ENCODE data around the gene CSNK1A1.
"Not testable (repeated sequence)": the region's sequence is repeated elsewhere in the genome, so short reads cannot be mapped to it uniquely, and the experiment has no call there.

The CSNK1A1 gene

GRCh38 chr5:149532413-149532812 is 18.8 kb downstream of the CSNK1A1 start:
- no peak for DNase-seq (ENCODE audit: low read depth in 1 of 2, low spot score in 1 of 2)

GRCh38 chr5:149529463-149529862 is 21.8 kb downstream of the CSNK1A1 start:
- no peak for DNase-seq (ENCODE audit: low read depth in 1 of 2, low spot score in 1 of 2)

- no peak for DNase-seq (ENCODE audit: low read depth in 1 of 2, low spot score in 1 of 2)
These were observed 22.8 kb downstream of the CSNK1A1 start for GRCh38 chr5:149528281-149529060.

GRCh38 chr5:149526845-149527590 is 24.2 kb downstream of the CSNK1A1 start:
- DNase-seq (ENCODE audit: low read depth in 1 of 2, low spot score in 1 of 2) = no peak

DNA sequence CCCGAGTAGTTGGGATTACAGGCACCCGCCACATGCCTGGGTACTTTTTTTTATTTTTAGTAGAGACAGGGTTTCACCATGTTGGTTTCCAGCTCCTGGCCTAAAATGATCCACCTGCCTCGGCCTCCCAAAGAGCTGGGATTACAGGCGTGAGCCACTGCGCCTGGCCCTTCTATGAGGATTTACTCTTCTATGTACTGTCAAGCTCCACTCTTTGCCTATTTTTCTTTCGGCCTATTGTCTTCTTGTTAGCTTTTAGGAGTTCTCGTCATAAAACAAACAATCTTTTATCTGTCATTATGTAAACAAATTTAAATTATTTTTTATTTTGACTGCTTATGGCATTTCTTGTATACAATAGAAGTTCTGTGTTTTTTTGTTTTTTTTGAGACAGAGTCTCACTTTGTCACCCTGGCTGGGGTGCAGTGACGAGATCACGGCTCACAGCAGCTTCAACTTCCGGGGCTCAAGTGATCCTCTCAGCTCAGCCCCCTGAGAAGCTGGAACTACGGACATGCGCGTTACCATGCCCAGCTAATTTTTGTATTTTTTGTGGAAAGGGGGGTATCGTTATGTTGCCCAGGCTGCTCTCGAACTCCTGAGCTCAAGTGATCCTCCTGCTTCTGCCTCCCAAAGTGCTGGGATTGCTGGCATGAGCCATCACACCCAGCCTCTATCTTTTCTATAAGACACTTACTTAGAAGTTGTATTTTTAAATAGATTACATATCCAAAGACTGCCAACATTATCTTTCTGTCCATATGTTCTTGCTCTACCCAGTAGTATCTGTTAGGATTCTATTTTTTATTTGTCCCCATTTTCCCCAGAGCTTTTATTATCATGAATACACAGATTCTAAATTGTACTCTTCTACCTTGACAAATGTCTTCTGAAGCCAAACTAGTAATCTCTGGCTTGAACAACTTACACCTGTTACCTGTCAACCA is 29.2 kb downstream of the CSNK1A1 start:
- DNase-seq (ENCODE audit: low read depth in 1 of 2, low spot score in 1 of 2) = no peak

- DNase-seq (ENCODE audit: low read depth in 1 of 2, low spot score in 1 of 2) = no peak
These were observed 31.6 kb downstream of the CSNK1A1 start for GRCh38 chr5:149519601-149520000.

GRCh38 chr5:149518620-149519019 is 32.6 kb downstream of the CSNK1A1 start:
- DNase-seq (ENCODE audit: low read depth in 1 of 2, low spot score in 1 of 2) = no peak

- no peak for DNase-seq (ENCODE audit: low read depth in 1 of 2, low spot score in 1 of 2)
These were observed 33.6 kb downstream of the CSNK1A1 start for GRCh38 chr5:149517461-149518122.

- DNase-seq (ENCODE audit: low read depth in 1 of 2, low spot score in 1 of 2) = no peak
These were observed 36.7 kb downstream of the CSNK1A1 start for GRCh38 chr5:149514512-149514911.

GRCh38 chr5:149513372-149513947 is 37.8 kb downstream of the CSNK1A1 start:
- DNase-seq (ENCODE audit: low read depth in 1 of 2, low spot score in 1 of 2) = not testable (repeated sequence)

DNA sequence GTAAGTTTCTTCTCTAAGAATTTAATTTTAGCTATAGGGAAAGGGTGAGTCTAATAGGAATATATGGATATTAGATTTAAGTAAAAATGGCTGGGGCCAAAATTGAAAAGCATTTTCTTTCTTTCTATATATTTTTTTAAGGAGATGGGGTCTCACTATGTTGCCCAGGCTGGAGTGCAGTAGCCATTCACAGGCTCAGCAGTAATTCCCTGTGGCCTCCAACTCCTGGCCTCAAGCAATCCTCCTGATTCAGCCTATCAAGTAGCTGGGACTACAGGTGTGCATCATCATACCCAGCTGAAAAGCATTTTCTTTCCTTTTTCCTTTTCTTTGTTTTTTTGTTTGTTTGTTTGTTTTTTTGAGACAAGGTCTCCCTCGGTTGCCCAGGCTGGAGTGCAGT is 41.1 kb downstream of the CSNK1A1 start:
- DNase-seq (ENCODE audit: low read depth in 1 of 2, low spot score in 1 of 2) = no peak

- DNase-seq (ENCODE audit: low read depth in 1 of 2, low spot score in 1 of 2) = no peak
These were observed 46.6 kb downstream of the CSNK1A1 start for GRCh38 chr5:149504677-149505076.

- DNase-seq (ENCODE audit: low read depth in 1 of 2, low spot score in 1 of 2) = no peak
These were observed 48.2 kb downstream of the CSNK1A1 start for GRCh38 chr5:149503006-149503405.

DNA sequence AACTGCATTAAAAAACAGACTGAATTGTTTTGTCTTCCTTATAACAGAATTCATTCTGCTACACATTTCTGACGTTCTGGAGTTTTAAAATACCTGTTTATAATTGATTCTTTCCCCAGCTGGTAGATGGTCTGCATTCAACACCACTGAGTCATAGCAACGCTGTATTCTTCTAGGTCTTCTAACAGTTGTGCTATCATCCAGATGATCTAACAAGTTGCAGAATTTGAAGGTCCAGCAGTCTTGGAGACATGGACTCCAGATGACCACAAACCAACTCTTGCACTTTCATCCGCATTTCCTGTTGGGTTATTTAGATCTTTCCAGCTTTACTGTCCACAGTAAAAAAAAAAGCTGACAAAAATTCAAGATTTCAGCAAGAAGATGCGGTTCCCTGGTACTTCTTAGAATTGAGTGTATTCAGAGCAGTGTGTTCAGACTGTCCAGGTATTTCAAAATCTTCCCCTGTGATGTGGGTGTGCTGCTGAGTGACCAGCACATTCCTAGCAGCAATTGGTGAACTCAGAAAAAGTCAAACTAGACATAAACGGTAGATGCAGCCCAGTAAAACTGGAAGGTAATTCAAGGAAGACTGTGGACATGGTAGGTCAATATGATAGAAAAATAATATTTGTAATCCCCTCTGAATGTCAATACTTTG is 50.2 kb downstream of the CSNK1A1 start:
- no peak for DNase-seq (ENCODE audit: low read depth in 1 of 2, low spot score in 1 of 2)

DNA sequence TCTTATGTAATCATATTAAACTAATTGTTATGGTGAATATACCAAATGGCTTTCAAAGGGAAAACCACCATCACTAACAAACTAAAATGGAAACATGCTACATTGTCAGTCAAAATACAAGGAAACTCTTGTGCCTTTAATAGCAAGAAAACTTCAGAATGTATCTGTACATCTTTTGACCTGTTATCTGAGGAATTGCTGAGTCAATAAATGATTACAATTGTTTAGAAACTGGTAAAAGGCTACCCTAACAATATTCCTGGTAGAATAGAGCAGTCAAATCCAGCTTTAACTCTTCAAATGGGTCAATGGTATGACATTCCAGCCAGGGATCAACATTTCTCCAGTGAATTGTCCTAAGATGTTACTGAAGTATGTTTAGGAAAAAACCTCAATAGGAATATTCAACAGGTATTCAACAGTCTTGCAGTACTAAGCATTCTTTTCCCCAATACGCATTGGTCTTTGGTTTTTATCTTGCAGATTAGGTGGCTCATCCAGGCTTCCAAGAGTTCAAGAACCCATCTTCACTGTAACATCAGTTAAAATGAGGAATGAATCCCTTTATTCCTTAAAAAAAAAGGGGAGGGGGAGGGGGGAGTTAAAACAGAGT is 52.4 kb downstream of the CSNK1A1 start:
- no peak for DNase-seq (ENCODE audit: low read depth in 1 of 2, low spot score in 1 of 2)

- no peak for DNase-seq (ENCODE audit: low read depth in 1 of 2, low spot score in 1 of 2)
These were observed 53.9 kb downstream of the CSNK1A1 start for GRCh38 chr5:149497357-149497756.

DNA sequence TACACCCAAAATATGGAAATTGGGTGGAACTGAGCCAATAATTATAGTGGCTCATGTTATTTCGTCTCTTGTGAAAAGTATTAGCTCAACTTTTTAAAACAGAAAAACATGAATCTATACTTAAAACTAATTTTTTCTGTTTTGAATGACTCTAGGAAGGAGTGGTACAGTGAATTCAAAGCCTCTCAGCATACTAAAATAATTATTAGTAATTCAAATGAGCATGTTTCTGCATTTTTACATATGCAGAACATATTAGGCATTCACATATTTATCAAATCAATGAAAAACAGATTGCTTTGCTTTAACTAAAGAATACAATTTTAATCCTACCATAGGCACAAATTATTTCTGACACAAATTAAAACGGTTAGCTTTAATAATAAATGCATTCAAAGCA is 54.3 kb downstream of the CSNK1A1 start:
- no peak for DNase-seq (ENCODE audit: low read depth in 1 of 2, low spot score in 1 of 2)

- no peak for DNase-seq (ENCODE audit: low read depth in 1 of 2, low spot score in 1 of 2)
These were observed 55.1 kb downstream of the CSNK1A1 start for GRCh38 chr5:149496166-149496565.

DNA sequence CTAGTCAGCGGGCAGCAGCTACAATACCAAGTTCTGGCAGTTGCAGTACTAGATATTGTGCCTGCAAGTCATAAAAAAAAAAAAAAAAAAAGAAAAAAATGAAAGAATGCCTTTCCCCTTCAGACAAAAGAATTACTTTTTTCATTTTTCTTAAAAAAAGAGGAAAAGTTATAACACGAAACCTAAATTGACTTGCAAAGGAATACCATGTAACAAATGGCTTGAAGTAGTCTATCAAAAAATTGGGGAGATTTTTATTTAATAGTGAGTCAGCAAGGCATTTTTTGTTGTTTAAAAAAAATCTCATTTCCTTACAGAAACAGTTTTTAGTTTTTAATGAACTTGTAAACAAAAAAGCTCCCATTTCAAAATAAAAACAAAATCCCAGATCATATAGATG is 55.6 kb downstream of the CSNK1A1 start:
- DNase-seq (ENCODE audit: low read depth in 1 of 2, low spot score in 1 of 2) = no peak

DNA sequence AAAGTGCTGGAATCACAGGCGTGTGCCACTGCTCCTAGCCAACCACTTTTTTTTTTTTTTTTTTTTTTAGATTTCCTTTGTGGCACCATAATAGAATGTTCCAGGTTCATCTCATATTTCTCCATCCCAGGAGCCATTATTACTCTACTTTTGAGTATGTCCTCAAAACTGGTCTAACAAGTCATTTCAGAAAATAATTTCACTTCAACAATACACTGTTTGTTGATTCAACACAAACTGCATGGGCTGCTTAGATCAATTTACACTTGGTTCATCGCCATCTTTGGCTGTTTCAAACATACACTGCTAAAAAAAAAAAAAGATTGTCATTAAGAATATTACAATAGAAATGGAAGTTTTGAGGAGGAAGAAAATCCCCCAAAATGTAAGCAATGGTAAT is 57.9 kb downstream of the CSNK1A1 start:
- no peak for DNase-seq (ENCODE audit: low read depth in 1 of 2, low spot score in 1 of 2)

All from activated CD4-positive, alpha-beta T cell treated with anti-CD3 and anti-CD28 coated beads, Interleukin-2, amount 50 U/mL, for 24 hours (primary cell).